Keratinocyte (primary cell): ENCODE results near the gene HAUS8. TPM values are rescaled to one million over a fixed set of nuclear protein-coding genes. Genes with fewer than 3 reads are reported as not detected.

Experiments used
- DNase-seq: peaks from one replicate; pipeline ENCODE4 v3.0.0-alpha.2; 2011; ENCODE audit warnings: low read depth, missing footprints, low spot score
- FAIRE-seq: peaks from 2 replicates; lab custom pipeline; 2011; peaks lifted over from hg19 to GRCh38; lab: Jason Lieb, UNC
- H2AFZ ChIP-seq: 2 replicates; pipeline ENCODE4 v1.6.0; 2012; ENCODE audit warnings: low read length, control low read depth, inconsistent platforms; ENCODE audit not compliant: control insufficient read depth
- H3K27ac ChIP-seq: 2 replicates; pipeline ENCODE4 v1.5.1; 2011; ENCODE audit warnings: low read length; ENCODE audit not compliant: control insufficient read depth, insufficient read depth
- H3K27me3 ChIP-seq: 3 replicates; pipeline ENCODE4 v1.6.0; 2011; ENCODE audit warnings: low read length; ENCODE audit not compliant: control insufficient read depth, insufficient read depth; ENCODE audit errors: extremely low read depth
- H3K36me3 ChIP-seq, 2 experiments: 2 replicates in 1 of 2; 3 replicates in 1 of 2; pipeline ENCODE4 v1.5.1; 2011; ENCODE audit warnings: low read length in 2 of 2, mild to moderate bottlenecking in 1 of 2; ENCODE audit not compliant: control insufficient read depth in 2 of 2, insufficient read depth in 2 of 2; ENCODE audit errors: extremely low read depth in 1 of 2
- H3K4me1 ChIP-seq: 3 replicates; pipeline ENCODE4 v1.5.1; 2011; ENCODE audit warnings: low read length; ENCODE audit not compliant: control insufficient read depth, insufficient read depth; ENCODE audit errors: extremely low read depth
- H3K4me2 ChIP-seq: 3 replicates; pipeline ENCODE4 v1.6.0; 2011; ENCODE audit warnings: low read depth, low read length; ENCODE audit not compliant: control insufficient read depth, insufficient read depth; ENCODE audit errors: extremely low read depth
- H3K4me3 ChIP-seq, 3 experiments: fragments of 200-600 bp in 1 of 3; sonication (generic) in 1 of 3; 2 replicates in 2 of 3; 3 replicates in 1 of 3; pipeline ENCODE4 v1.5.1; 2011 to 2016; ENCODE audit warnings: low read length in 3 of 3, mild to moderate bottlenecking in 3 of 3, control low read depth in 2 of 3, inconsistent platforms in 1 of 3, low read depth in 1 of 3, mixed read lengths in 1 of 3, mixed run types in 1 of 3, moderate library complexity in 1 of 3; ENCODE audit not compliant: control insufficient read depth in 2 of 3, insufficient read depth in 2 of 3; ENCODE audit errors: extremely low read depth in 1 of 3
- H3K79me2 ChIP-seq: 2 replicates; pipeline ENCODE4 v1.6.0; 2012; ENCODE audit warnings: low read length; ENCODE audit not compliant: control insufficient read depth, insufficient read depth
- H3K9ac ChIP-seq: 3 replicates; pipeline ENCODE4 v1.6.0; 2011; ENCODE audit warnings: low read length; ENCODE audit not compliant: control insufficient read depth, insufficient read depth; ENCODE audit errors: extremely low read depth
- H3K9me1 ChIP-seq: 3 replicates; pipeline ENCODE4 v1.6.0; 2011; ENCODE audit warnings: low read length; ENCODE audit not compliant: control insufficient read depth, insufficient read depth; ENCODE audit errors: extremely low read depth
- H3K9me3 ChIP-seq: 2 replicates; pipeline ENCODE4 v1.5.1; 2012; ENCODE audit warnings: low read depth, low read length; ENCODE audit not compliant: control insufficient read depth
- H4K20me1 ChIP-seq: 3 replicates; pipeline ENCODE4 v1.6.0; 2011; ENCODE audit warnings: low read length; ENCODE audit not compliant: control insufficient read depth, insufficient read depth; ENCODE audit errors: extremely low read depth
- EZH2 ChIP-seq: IDR thresholded peaks from one replicate; pipeline ENCODE4 v1.6.1; 2012; ENCODE audit warnings: inconsistent platforms, mild to moderate bottlenecking, low read length, moderate library complexity
- dilution Hi-C: fragments of 300-500 bp; cut with MboI; formaldehyde crosslinking; loops from one replicate; pipeline ENCODE4 v1.7.0; 2020; ENCODE audit warnings: low sequenced_read_pairs; ENCODE audit not compliant: extremely low pct_ligation_motif_present
- polyA plus RNA-seq, 5 experiments: library from polyadenylated mRNA; depleted of rRNA in 3 of 5; stranded (reverse) in 3 of 5; stranded (forward) in 1 of 5; unstranded in 1 of 5; fragments of >200 nt; gene quantifications; 1 replicate in 1 of 5; 2 replicates in 3 of 5; 3 replicates in 1 of 5; pipeline versions ENCODE4 v1.2.1 to v1.2.3, GENCODE V29; 2011 to 2012; ENCODE audit warnings: missing spikeins in 2 of 5, low read depth in 1 of 5, low replicate concordance in 1 of 5
- TF ChIP-seq, protein P1 (sequence below), 3 experiments: IDR thresholded peaks in 1 of 3; conservative IDR thresholded peaks in 1 of 3; optimal IDR thresholded peaks in 1 of 3; 2 replicates in 2 of 3; 3 replicates in 1 of 3; pipeline versions ENCODE3 to v1.5.1; 2011; ENCODE audit warnings: low read length in 3 of 3, mild to moderate bottlenecking in 3 of 3, moderate library complexity in 2 of 3, control low read depth in 1 of 3, inconsistent platforms in 1 of 3; ENCODE audit not compliant: insufficient read depth in 2 of 3; ENCODE audit errors: extremely low read depth in 1 of 3

HAUS8 gene
- polyA plus RNA-seq, 1 donor (not counting 4 experiments of a cell fraction or from before 2014, with no cell fraction given): 8.1 TPM

GRCh38 chr19:17114414-17114831 is 39.2 kb upstream of the HAUS8 start:
- Histone ChIP-seq H3K36me3 (peaks cover 9 to 16% of the 10 kb centered on the region in 2 experiments), H3K9ac (peak overlapping the region; percentile 38), H3K27ac (peak overlapping the region; percentile 79), H2AFZ (peak overlapping the region; percentile 81), H3K27me3 (no peaks in the 10 kb centered on the region), H3K9me1 (peaks cover 7% of the 10 kb centered on the region), H4K20me1 (no peaks in the 10 kb centered on the region), H3K4me3 (peak overlapping the region in 1 of 3 experiments; percentile 48), H3K4me2 (peak overlapping the region; percentile 81), H3K79me2 (peaks cover 33% of the 10 kb centered on the region), H3K4me1 (peaks cover 14% of the 10 kb centered on the region), H3K9me3 (no peaks in the 10 kb centered on the region)
- dilution Hi-C loops: no loop called here
- DNase-seq: no peak
- TF ChIP-seq, protein P1, sequence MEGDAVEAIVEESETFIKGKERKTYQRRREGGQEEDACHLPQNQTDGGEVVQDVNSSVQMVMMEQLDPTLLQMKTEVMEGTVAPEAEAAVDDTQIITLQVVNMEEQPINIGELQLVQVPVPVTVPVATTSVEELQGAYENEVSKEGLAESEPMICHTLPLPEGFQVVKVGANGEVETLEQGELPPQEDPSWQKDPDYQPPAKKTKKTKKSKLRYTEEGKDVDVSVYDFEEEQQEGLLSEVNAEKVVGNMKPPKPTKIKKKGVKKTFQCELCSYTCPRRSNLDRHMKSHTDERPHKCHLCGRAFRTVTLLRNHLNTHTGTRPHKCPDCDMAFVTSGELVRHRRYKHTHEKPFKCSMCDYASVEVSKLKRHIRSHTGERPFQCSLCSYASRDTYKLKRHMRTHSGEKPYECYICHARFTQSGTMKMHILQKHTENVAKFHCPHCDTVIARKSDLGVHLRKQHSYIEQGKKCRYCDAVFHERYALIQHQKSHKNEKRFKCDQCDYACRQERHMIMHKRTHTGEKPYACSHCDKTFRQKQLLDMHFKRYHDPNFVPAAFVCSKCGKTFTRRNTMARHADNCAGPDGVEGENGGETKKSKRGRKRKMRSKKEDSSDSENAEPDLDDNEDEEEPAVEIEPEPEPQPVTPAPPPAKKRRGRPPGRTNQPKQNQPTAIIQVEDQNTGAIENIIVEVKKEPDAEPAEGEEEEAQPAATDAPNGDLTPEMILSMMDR (optimal IDR thresholded peaks at IDR 0.05 in 1 of 3, IDR thresholded peaks at IDR 0.05 in 1 of 3, conservative IDR thresholded peaks at IDR 0.05 in 1 of 3; ENCODE audit: extremely low read depth in 1 of 3, insufficient read depth in 2 of 3, low read length in 3 of 3): no peak
- TF ChIP-seq EZH2: no peak
- peak; percentile 77 for FAIRE-seq

DNA sequence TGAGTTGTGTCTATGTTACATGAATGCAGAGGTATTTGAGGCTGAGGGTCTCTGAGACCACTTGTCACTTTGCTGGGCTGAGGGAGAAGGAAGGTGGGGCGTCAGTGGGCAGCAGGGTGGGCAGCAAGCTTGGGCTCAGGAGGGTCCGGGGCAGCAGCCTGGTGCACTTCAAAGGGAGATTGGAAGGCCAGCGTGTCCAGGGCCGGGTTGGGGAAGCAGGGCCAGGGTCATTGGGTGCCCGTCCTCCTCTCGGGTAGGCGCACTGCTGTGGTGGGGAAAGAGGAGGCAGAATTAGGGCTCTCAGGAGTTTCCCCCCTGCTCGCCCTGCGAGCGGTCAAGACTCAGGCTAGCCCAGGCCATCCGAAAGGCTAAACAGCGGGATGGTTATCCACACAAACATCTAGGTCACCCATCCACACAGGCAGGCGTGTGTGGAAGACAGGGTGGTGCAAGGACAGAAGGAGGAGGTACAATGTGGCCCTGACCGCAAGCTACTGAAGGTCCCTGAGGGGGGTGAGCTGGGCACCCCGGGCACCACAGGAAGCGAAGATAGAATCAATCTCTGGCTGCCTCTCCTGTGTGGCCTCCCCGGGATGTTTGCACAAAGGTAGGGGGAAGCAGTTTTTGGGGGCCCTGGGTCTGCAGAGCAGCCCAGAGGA is 38.0 kb upstream of the HAUS8 start:
- Histone ChIP-seq H3K4me1 (peaks cover 18% of the 10 kb centered on the region), H3K36me3 (peaks cover 9 to 12% of the 10 kb centered on the region in 2 experiments), H4K20me1 (peaks cover 3% of the 10 kb centered on the region), H3K9me3 (no peaks in the 10 kb centered on the region), H3K4me3 (no peak overlapping the region), H2AFZ (no peak overlapping the region), H3K9me1 (peaks cover 7% of the 10 kb centered on the region), H3K27ac (peak overlapping the region; percentile 79), H3K4me2 (no peak overlapping the region), H3K79me2 (peaks cover 29% of the 10 kb centered on the region), H3K9ac (no peak overlapping the region), H3K27me3 (no peaks in the 10 kb centered on the region)
- dilution Hi-C loops: no loop called here
- TF ChIP-seq EZH2: no peak
- DNase-seq: no peak
- no peak for FAIRE-seq
